Kidney (tissue), 14 donors: ENCODE results near the gene HTRA3. TPM values are rescaled to one million over a fixed set of nuclear protein-coding genes. Genes with fewer than 3 reads are reported as not detected.

Experiments
- DNase-seq, 5 donors: peaks; one replicate each; pipeline ENCODE4 v3.0.0-alpha.2; 2013 to 2020
- FAIRE-seq: peaks from 2 replicates; lab custom pipeline; 2012; peaks lifted over from hg19 to GRCh38; lab: Jason Lieb, UNC
- H3K27ac ChIP-seq, 2 donors: one replicate each; pipeline ENCODE4 v1.7.0; 2013; ENCODE audit warnings: low read depth in 2 of 2, low read length in 2 of 2, inconsistent platforms in 1 of 2
- H3K27me3 ChIP-seq: one replicate; pipeline ENCODE4 v1.7.1; 2013; ENCODE audit warnings: low read length, inconsistent platforms; ENCODE audit not compliant: control insufficient read depth, insufficient read depth
- H3K36me3 ChIP-seq, 3 donors: one replicate each; pipeline versions ENCODE4 v1.7.0 to v1.7.1; 2013; ENCODE audit warnings: low read length in 3 of 3, control low read depth in 1 of 3, inconsistent platforms in 1 of 3; ENCODE audit not compliant: insufficient read depth in 3 of 3, control insufficient read depth in 2 of 3
- H3K4me1 ChIP-seq, 3 donors: one replicate each; pipeline versions ENCODE4 v1.7.0 to v1.7.1; 2013; ENCODE audit warnings: low read length in 3 of 3, inconsistent platforms in 1 of 3, low read depth in 1 of 3; ENCODE audit not compliant: control insufficient read depth in 2 of 3, insufficient read depth in 2 of 3
- H3K4me3 ChIP-seq, 3 donors: one replicate each; pipeline versions ENCODE4 v1.7.0 to v1.8.1; 2013; ENCODE audit warnings: low read length in 3 of 3, control low read depth in 1 of 3, inconsistent platforms in 1 of 3
- H3K9ac ChIP-seq, 3 donors: one replicate each; pipeline versions ENCODE4 v1.7.0 to v1.7.1; 2013; ENCODE audit warnings: low read length in 3 of 3, control low read depth in 1 of 3, inconsistent platforms in 1 of 3
- H3K9me3 ChIP-seq, 3 donors: one replicate each; pipeline versions ENCODE4 v1.7.0 to v1.7.1; 2013; ENCODE audit warnings: low read length in 3 of 3, control low read depth in 1 of 3, inconsistent platforms in 1 of 3; ENCODE audit not compliant: control insufficient read depth in 2 of 3, insufficient read depth in 1 of 3
- CTCF ChIP-seq: IDR thresholded peaks from 3 replicates; pipeline ENCODE4 v1.5.1; 2012; ENCODE audit warnings: mild to moderate bottlenecking, moderate library complexity, borderline replicate concordance; ENCODE audit not compliant: insufficient read depth; ENCODE audit errors: extremely low read depth
- intact Hi-C: fragments of 100-400 bp; cut with DNase I; formaldehyde crosslinking; loops from one replicate; pipeline ENCODE4 v1.11.1; 2022
- polyA plus RNA-seq: library from polyadenylated mRNA; stranded (reverse); fragments of 350-450 nt; fragmentation: Illumina TruSeq; extraction: RNeasy Lipid Tissue Mini Kit (QIAGEN cat#74804); gene quantifications from one replicate; pipeline ENCODE4 v1.2.3, GENCODE V29; 2014; ENCODE audit warnings: low read depth, low replicate concordance; ENCODE audit not compliant: insufficient read depth
- total RNA-seq: library from RNA; stranded (reverse); fragmentation: NEBNext Ultra II Directional; extraction: Animal tissue kit (Norgen Biotek cat#: 25700); gene quantifications from one replicate; pipeline ENCODE4 v1.2.1, GENCODE V29; 2021
- donor health status: control.
- donor health status: control.
- donor health status: control.
- donor health status: control.
- donor health status: control.
- donor health status: DM: yes; HTN: yes; CAD: no.
- donor health status: Normal renal cell carcinoma (clear cell type).

The HTRA3 gene
- total and polyA plus RNA-seq, 2 donors from 2014 or later: 1.7 to 6.5 TPM

GRCh38 chr4:8292478-8293107 is 23.0 kb downstream of the HTRA3 start:
- TF ChIP-seq CTCF: no peak
- Histone ChIP-seq H3K36me3 (no peaks in the 10 kb centered on the region), H3K9ac (no peak overlapping the region), H3K4me3 (no peak overlapping the region), H3K9me3 (no peaks in the 10 kb centered on the region), H3K27ac (no peak overlapping the region), H3K4me1 (no peaks in the 10 kb centered on the region), H3K27me3 (no peaks in the 10 kb centered on the region)
- FAIRE-seq (no peak), DNase-seq (peak in 2 of 5 donors; percentile 13 to 60)
- intact Hi-C loops: no loop called here

GRCh38 chr4:8293131-8293975 is 23.8 kb downstream of the HTRA3 start:
- intact Hi-C loops: no loop called here
- Histone ChIP-seq H3K27ac (no peak overlapping the region), H3K9me3 (no peaks in the 10 kb centered on the region), H3K9ac (no peak overlapping the region), H3K27me3 (no peaks in the 10 kb centered on the region), H3K4me3 (no peak overlapping the region), H3K36me3 (no peaks in the 10 kb centered on the region), H3K4me1 (no peaks in the 10 kb centered on the region)
- DNase-seq (peak in 2 of 5 donors; percentile 34 to 46), FAIRE-seq (no peak)
- no peak for TF ChIP-seq CTCF

GRCh38 chr4:8294036-8294435 is 24.5 kb downstream of the HTRA3 start:
- DNase-seq (peak in 2 of 5 donors; percentile 17 to 29), FAIRE-seq (no peak)
- no peaks in the 10 kb centered on the region for H3K9me3 ChIP-seq
- intact Hi-C loops: no loop called here
- no peaks in the 10 kb centered on the region for H3K36me3 ChIP-seq
- no peaks in the 10 kb centered on the region for H3K4me1 ChIP-seq
- no peak for TF ChIP-seq CTCF
- H3K27ac ChIP-seq: no peak overlapping the region
- H3K27me3 ChIP-seq: no peaks in the 10 kb centered on the region
- H3K9ac ChIP-seq: no peak overlapping the region
- no peak overlapping the region for H3K4me3 ChIP-seq
